HepG2 (cell line): ENCODE data around the gene CREBBP.

ENCODE experiments used
- ATF1 ChIP-seq: IDR thresholded peaks from 2 replicates; pipeline ENCODE4 v1.6.1; 2016; ENCODE audit warnings: mild to moderate bottlenecking, control low read depth
- CHD4 ChIP-seq: fragments of 200-600 bp; sonication (generic); IDR thresholded peaks from 2 replicates; pipeline ENCODE4 v1.7.0; 2017; ENCODE audit warnings: mild to moderate bottlenecking, low read length, borderline replicate concordance
- CREM ChIP-seq, 2 experiments: sonication (generic) in 1 of 2; formaldehyde crosslinking in 1 of 2; IDR thresholded peaks; 2 replicates each; pipeline versions ENCODE4 v1.4.0 to v1.6.1; 2016 to 2020; ENCODE audit warnings: antibody characterized with exemption in 1 of 2, mild to moderate bottlenecking in 1 of 2, missing genetic modification reagents in 1 of 2
- HMGA1 ChIP-seq: sonication (generic); formaldehyde crosslinking; conservative IDR thresholded peaks from 2 replicates; pipeline ENCODE4 v1.4.0; 2020; ENCODE audit warnings: missing genetic modification reagents
- IKZF4 ChIP-seq: sonication (generic); formaldehyde crosslinking; IDR thresholded peaks from 2 replicates; pipeline ENCODE4 v1.5.1; 2020; ENCODE audit warnings: borderline replicate concordance, mild to moderate bottlenecking, low read depth, missing genetic modification reagents; ENCODE audit errors: not compliant biosample characterization
- MZF1 ChIP-seq: sonication (generic); formaldehyde crosslinking; IDR thresholded peaks from 2 replicates; pipeline ENCODE4 v1.8.1; 2023; ENCODE audit warnings: mild to moderate bottlenecking, missing genetic modification reagents, borderline replicate concordance
- POLR2A ChIP-seq, 2 experiments: IDR thresholded peaks; 2 replicates each; pipeline ENCODE4 v1.6.1; 2011; ENCODE audit warnings: low read depth in 2 of 2, low read length in 2 of 2, mild to moderate bottlenecking in 1 of 2, moderate library complexity in 1 of 2; ENCODE audit not compliant: insufficient read depth in 1 of 2
- REPIN1 ChIP-seq: sonication (generic); formaldehyde crosslinking; IDR thresholded peaks from 2 replicates; pipeline ENCODE4 v1.8.0; 2022; ENCODE audit warnings: missing genetic modification reagents, low read depth, mild to moderate bottlenecking, borderline replicate concordance
- ZNF776 ChIP-seq: sonication (generic); formaldehyde crosslinking; IDR thresholded peaks from 2 replicates; pipeline ENCODE4 v1.4.0; 2020; ENCODE audit warnings: mild to moderate bottlenecking, missing genetic modification reagents
- TF ChIP-seq, protein P1 (sequence below): sonication (generic); formaldehyde crosslinking; IDR thresholded peaks from 2 replicates; pipeline ENCODE4 v1.5.1; 2020; ENCODE audit warnings: mild to moderate bottlenecking, missing genetic modification reagents

DNA sequence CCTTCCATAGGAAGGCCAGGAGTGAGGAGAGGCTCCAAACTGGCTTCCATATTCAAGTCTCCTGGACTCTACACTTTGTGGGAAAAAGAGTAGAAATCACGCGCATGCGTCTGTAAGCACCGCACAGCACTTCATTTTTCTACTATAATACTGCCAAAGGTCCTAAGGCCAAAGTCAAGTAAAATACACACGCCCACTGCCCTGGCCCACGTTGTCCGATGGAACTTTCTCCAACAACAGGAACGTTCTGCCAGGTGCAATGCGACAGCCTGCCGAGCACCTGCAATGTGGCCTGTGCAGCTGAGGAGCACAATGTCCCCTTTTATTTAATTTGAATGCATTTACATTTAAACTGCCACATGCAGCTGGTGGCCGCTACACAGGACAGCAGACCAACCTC, 202.5 kb downstream of the CREBBP start:
- TF ChIP-seq CREM (IDR thresholded peaks at IDR 0.05) (no peak), CREM (CRISPR knock-in tag; IDR thresholded peaks at IDR 0.05) (no peak), IKZF4 (CRISPR knock-in tag) (no peak), ZNF776 (CRISPR knock-in tag) (no peak), REPIN1 (CRISPR knock-in tag) (no peak), CHD4 (no peak), HMGA1 (CRISPR knock-in tag) (no peak), POLR2A (IDR thresholded peaks at IDR 0.05; ENCODE audit: insufficient read depth in 1 of 2, low read depth in 2 of 2, low read length in 2 of 2) (no peak), MZF1 (CRISPR knock-in tag) (no peak), ATF1 (CRISPR knock-in tag) (no peak)
- TF ChIP-seq, protein P1, sequence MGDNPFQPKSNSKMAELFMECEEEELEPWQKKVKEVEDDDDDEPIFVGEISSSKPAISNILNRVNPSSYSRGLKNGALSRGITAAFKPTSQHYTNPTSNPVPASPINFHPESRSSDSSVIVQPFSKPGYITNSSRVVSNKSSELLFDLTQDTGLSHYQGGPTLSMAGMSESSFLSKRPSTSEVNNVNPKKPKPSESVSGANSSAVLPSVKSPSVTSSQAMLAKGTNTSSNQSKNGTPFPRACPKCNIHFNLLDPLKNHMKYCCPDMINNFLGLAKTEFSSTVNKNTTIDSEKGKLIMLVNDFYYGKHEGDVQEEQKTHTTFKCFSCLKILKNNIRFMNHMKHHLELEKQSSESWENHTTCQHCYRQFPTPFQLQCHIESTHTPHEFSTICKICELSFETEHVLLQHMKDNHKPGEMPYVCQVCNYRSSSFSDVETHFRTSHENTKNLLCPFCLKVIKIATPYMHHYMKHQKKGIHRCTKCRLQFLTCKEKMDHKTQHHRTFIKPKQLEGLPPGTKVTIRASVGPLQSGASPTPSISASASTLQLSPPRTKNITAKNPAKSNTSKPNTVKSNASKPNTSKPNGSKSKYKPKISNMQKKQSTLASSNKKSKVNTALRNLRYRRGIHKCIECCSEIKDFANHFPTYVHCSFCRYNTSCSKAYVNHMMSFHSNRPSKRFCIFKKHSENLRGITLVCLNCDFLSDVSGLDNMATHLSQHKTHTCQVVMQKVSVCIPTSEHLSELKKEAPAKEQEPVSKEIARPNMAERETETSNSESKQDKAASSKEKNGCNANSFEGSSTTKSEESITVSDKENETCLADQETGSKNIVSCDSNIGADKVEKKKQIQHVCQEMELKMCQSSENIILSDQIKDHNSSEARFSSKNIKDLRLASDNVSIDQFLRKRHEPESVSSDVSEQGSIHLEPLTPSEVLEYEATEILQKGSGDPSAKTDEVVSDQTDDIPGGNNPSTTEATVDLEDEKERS (CRISPR knock-in tag): no peak
